ENCODE measurements around the gene C1QTNF4.

GRCh38 chr11:47605921-47606320 is 11.7 kb upstream of the C1QTNF4 start:
- TF ChIP-seq CTCF (optimal IDR thresholded peaks at IDR 0.05 in 1 of 3, IDR thresholded peaks at IDR 0.05 in 1 of 3, conservative IDR thresholded peaks at IDR 0.05 in 1 of 3; ENCODE audit: extremely low read depth in 1 of 3, insufficient read depth in 2 of 3, low read length in 3 of 3), result no peak
- TF ChIP-seq EZH2 (IDR thresholded peaks at IDR 0.05; ENCODE audit: low read length), result no peak
